ENCODE results near the gene RUVBL2.

Gene RUVBL2

GRCh38 chr19:48993175-48994034 lies at the start of gene RUVBL2, which contains the start of gene GYS1:
Gene RUVBL2, plus strand, starts transcription at chr19:48993887. Its CDS starts 25 bp downstream, at chr19:48993912.
Gene GYS1, minus strand, starts transcription at chr19:48993309. Its CDS starts 197 bp downstream, at chr19:48993112.
- DNase-seq: peak; percentile 100

DNA sequence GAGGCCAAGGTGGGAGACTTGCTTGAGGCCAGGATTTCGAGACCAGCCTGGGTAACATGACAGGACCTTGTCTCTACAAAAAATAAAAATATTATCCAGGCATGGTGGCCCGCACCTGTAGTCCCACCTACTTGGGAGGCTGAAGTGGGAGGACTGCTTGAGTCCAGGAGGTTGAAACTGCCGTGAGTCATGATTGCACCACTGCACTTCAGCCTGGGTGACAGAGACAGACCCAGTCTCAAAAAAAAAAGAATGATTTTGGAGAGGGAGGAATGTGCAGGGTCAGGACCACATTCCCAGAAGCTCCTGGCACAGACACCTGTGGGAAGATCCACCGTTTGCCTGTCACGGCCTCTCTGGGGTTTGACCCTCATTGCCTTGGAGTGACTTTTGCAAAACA lies 48.3 kb upstream of the RUVBL2 start:
- no peak for DNase-seq

DNA sequence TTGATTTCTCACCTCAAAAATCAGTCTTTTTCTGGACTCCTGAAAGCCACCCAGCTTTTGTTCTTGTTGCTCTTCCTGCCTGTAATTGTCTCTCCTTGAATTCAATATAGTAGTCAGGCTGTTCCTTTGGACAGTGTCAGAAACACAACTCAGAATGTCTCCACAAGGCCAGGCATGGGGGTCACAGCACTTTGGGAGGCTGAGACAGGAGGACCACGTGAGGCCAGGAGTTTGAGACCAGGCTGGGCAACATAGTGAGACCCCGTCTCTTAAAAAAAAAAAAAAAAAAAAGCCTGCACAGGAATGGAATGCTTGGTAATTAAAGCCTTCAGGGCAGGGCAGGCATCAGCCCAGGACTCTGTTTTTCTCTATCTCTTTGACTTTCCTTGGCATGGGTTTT lies 47.9 kb upstream of the RUVBL2 start:
- DNase-seq: no peak

DNA sequence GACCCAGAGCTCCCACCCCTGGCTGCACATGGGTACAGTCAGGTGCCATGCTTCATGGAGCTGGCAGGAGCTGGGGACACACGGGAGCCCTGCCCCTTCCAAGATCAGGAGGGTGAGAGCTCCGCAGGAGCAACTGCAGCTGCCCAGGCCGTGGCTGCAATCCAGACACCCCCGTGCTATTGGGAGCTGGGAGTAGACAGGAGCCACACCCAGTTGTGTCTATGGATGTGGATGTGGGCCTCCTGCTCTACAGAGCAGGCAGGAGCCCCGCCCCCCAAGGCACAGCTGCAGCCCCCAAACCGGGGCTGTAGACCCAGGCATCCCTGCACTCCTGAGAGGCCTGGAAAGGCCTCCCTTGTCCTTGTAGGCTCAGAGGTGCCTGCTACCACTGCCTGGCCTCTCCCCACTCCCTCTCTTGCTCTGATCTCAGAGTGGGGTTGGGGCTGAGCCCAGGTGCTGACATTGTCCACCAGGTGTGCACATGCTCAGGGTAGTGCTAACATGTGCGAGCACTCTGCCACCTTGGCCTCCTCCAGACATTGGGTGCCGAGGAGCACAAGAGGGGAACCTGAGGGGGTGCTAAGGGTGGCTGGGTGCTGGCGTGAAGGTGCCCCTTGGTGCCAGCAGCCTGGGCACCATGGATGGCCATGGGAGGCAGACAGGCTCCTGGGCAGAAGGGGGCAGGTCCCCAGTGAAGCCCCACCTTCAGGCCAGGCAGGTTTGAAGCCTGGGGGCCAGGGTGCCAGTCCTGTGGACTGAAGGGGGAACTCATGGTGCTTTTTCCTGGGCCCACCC lies 47.0 kb upstream of the RUVBL2 start:
- DNase-seq: no peak

DNA sequence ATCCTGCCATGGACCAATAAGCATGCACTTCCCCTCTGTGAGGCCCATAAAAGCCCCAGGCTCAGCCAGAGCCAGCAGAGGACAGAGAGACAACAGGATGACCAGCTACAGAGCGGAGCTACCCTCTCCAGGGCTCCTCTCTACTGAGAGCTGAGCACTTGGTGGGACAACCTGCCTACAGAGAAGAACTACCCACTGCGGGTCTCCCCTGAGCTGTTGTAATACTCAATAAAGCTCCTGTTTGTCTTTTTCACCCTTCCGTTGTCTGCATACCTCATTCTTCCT lies 46.5 kb upstream of the RUVBL2 start:
- no peak for DNase-seq

- DNase-seq: no peak
Measured at GRCh38 chr19:48950159-48950558, 43.5 kb upstream of the RUVBL2 start.

- no peak for DNase-seq
Measured at GRCh38 chr19:48950830-48951519, 42.7 kb upstream of the RUVBL2 start.

DNA sequence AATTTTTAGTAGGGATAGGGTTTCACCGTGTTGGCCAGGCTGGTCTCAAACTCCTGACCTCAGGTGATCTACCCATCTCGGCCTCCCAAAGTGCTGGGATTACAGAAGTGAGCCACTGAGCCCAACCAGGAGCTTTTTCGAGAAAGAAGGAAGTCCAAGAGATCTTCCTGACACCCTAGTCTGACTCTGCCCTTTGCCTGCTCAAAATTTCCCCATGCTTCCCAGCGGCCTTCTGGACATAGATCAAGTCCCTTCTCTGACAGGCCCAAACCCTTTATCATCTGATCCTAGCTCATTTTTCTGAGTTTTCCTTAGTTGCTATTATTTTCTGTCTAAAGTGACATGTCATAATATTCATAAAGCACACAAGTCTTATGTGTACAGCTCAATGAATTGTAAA lies 40.5 kb upstream of the RUVBL2 start:
- no peak for DNase-seq

- no peak for DNase-seq
Measured at GRCh38 chr19:48953990-48954594, 39.6 kb upstream of the RUVBL2 start.

DNA sequence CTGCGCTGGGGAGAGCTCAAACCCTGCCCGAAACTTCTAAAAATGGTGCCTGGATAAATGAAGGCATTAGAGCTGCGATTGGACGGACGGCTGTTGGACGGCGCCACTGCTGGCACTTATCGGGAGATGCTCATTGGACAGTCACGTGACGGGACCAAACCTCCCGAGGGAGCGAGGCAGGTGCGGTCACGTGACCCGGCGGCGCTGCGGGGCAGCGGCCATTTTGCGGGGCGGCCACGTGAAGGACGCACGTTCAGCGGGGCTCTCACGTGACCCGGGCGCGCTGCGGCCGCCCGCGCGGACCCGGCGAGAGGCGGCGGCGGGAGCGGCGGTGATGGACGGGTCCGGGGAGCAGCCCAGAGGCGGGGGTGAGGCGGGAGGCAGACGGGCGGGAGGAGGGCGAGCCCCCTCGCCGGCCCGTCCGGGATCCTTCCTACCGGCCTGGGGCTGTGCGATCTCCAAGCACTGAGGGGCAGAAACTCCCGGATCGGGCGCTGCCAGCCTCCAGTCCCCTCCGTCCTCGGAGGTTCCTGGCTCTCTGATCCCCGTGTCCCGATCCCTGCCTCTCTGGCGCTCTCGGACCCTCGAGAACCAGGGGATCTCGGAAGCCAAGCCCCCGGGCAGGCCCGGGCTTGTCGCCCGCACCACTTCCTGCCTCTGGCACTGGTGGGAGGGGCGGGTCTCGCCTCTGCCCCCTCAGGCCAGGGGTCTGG lies 38.9 kb upstream of the RUVBL2 start, which contains the start of gene BAX:
BAX (plus strand) TSS at position 281 of the 713 bp plus-strand sequence; CDS start at position 335, 54 bp downstream.
- peak; percentile 96 for DNase-seq

DNA sequence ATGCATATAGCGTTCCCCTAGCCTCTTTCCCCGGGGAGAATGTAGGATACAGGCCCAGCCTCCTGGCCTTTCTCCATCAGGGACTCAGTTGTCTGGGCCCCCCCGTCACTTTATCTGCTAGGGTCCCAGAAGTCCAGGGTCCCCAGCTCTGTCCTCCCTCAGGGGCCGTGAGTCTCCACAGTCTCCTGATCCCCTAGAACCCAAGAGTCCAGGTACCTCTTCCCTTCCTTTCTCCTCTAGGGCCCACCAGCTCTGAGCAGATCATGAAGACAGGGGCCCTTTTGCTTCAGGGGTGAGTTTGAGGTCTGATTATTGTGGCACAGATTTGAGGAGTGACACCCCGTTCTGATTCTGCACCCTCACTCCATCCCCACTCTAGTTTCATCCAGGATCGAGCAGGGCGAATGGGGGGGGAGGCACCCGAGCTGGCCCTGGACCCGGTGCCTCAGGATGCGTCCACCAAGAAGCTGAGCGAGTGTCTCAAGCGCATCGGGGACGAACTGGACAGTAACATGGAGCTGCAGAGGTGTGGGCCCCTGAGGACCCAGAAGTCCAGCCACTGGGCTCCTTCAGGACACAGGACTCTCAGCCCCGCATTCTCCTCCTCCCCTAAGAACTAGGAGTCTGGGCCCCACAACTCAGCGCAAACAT lies 38.3 kb upstream of the RUVBL2 start:
- DNase-seq: no peak

GRCh38 chr19:48958006-48958405 lies 35.7 kb upstream of the RUVBL2 start:
- no peak for DNase-seq

DNA sequence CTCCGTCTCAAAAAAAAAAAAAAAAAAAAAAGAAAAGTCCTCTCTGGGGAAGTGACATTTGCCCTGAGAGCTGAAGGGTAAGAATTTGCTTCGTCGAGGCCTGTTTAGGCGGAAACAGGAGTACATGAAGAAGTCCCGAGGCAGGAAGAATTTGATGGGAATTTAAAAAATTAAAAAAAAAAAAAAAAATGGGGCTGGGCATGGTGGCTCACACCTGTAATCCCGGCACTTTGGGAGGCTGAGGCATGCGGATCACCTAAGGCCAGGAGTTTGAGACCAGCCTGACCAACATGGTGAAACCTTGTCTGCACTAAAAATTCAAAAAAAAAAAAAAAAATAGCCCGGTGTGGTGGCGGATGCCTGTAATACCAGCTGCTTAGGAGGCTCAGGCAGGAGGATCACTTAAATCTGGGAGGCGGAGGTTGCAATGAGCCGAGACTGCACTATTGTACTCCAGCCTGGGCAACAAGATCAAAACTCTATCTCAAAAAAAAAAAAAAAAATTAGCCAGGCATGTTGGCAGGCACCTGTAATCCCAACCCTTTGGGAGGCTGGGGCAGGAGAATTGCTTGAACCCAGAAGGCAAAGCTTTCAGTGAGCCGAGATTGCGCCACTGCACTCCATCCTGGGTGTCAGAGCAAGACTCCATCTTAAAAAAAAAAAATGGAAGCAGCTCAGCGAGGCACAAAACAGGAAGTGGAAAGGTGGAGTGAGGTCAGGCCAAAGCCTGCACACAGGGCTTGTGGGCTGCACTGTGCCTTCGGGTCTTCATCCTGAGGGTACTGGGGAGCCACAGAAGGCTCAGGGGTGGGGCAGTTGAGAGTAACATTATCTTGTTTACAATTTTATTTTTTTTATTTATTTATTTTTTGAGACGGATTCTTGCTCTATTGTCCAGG lies 34.1 kb upstream of the RUVBL2 start:
- DNase-seq: no peak

DNA sequence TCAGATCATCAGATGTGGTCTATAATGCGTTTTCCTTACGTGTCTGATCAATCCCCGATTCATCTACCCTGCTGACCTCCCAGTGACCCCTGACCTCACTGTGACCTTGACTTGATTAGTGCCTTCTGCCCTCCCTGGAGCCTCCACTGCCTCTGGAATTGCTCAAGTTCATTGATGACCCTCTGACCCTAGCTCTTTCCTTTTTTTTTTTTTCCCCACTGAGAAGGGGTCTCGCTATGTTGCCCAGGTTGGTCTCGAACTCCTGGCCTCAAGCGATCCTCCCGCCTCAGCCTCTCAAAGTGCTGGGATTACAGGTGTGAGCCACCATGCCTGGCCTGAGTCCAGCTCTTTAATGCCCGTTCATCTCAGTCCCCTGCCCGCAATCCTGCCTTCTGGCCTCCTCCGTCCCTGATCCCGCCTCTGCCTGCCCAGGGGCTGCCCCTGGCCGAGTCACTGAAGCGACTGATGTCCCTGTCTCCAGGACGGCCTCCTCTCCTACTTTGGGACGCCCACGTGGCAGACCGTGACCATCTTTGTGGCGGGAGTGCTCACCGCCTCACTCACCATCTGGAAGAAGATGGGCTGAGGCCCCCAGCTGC lies 32.5 kb upstream of the RUVBL2 start:
- no peak for DNase-seq

DNA sequence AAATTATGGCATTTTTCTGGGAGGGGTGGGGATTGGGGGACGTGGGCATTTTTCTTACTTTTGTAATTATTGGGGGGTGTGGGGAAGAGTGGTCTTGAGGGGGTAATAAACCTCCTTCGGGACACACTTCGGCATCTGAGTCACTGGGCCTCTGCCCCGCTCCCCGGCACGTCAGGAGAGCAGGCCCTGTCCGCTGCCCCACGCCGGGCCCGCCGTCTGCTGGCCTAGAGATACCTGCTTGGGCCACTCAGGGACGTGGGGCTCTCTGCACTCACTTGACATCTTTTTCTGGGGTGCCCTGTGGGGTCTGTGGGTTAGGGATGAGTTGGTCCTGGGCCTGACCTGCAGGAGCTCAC lies 32.0 kb upstream of the RUVBL2 start:
- no peak for DNase-seq

- DNase-seq: no peak
Measured at GRCh38 chr19:48962029-48962848, 31.4 kb upstream of the RUVBL2 start.

GRCh38 chr19:48962849-48963165 lies 30.9 kb upstream of the RUVBL2 start:
- no peak for DNase-seq

GRCh38 chr19:48963371-48964204 lies 30.1 kb upstream of the RUVBL2 start:
- DNase-seq: peak; percentile 83
